ENCODE data around the gene DOCK9. TPM values are rescaled to one million over a fixed set of nuclear protein-coding genes. Genes with fewer than 3 reads are reported as not detected.

DOCK9 gene
- polyA plus RNA-seq, 1 experiment: 14.5 TPM

GRCh38 chr13:98802559-98802958 is 175.3 kb downstream of the DOCK9 start:
- CTCF ChIA-PET: no interaction called here
- POLR2A ChIA-PET: no interaction called here
- no peak overlapping the region for H3K4me3 ChIP-seq (ENCODE audit: low read depth, low read length)
- H3K27me3 ChIP-seq (ENCODE audit: control insufficient read depth, insufficient read depth, low read length): no peaks in the 10 kb centered on the region
- TF ChIP-seq CTCF (IDR thresholded peaks at IDR 0.05; ENCODE audit: insufficient read depth, low read depth, low read length): no peak
- H3K36me3 ChIP-seq (ENCODE audit: control insufficient read depth, insufficient read depth, low read length): peaks cover 3% of the 10 kb centered on the region; the same call in 1 of the 2 replicates
- no peak for DNase-seq (ENCODE audit: low read depth)

DNA sequence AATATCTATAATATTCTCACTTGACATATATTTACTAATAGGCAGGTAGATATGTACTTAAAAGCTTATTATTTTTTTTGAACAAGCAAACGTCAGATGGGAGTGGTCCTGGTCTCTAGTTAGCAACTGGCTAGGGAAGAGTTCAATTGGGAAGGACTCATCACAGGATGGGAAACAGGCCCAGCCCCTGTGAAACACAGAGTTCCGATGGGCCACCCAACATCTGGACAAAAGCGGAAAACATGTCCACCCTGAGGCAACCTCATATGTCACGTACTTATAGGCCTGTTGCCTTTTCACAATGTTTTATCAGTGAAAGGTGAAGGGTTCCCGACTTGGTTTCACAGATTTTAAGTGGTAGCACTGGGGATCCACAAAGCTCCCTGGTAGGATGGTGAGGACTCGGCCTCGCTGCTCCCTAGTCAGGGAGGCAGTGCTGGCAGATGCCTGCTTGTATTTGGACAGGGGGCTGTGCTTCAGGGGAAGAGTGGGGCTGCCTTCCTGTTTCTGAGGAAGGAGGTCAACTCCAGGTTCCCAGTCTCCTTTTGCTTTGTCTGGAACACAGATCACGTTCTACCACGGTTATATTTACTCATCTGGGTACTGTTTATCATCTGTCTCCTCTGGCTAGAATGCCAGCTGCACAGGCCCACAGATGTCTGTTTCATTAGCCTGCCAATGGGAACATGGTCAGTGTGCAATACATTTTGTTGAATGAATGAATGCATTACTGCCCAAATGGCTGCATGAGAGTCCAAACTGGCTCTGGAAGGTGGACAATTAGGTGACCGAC is 176.0 kb downstream of the DOCK9 start:
- no peak overlapping the region for H3K4me3 ChIP-seq (ENCODE audit: low read depth, low read length)
- no peak for DNase-seq (ENCODE audit: low read depth)
- no peak for TF ChIP-seq CTCF (IDR thresholded peaks at IDR 0.05; ENCODE audit: insufficient read depth, low read depth, low read length)
- H3K36me3 ChIP-seq (ENCODE audit: control insufficient read depth, insufficient read depth, low read length): peaks cover 3% of the 10 kb centered on the region; the same call in 1 of the 2 replicates
- ChIA-PET POLR2A (no interaction called here), CTCF (no interaction called here)
- H3K27me3 ChIP-seq (ENCODE audit: control insufficient read depth, insufficient read depth, low read length): no peaks in the 10 kb centered on the region

DNA sequence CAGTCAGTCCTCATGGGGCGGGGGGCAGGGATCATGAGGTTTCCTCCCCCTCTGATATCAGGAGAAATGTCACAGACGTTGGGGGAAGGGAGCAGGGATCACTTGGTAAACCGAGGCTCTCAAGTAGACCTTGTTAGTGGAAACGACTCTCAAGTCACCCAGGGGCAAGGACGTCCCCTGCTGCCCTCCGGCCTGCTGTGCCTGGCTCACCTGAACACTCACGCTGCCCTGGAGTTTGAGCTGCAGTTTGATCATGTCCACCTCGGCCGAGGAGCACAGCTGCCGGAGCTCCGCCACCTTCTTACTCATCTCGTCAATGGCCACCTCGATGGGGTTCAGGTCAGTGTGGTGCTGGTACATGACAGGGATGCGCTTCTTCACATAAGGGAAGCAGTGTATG is 177.8 kb downstream of the DOCK9 start:
- no peak for DNase-seq (ENCODE audit: low read depth)
- no peak for TF ChIP-seq CTCF (IDR thresholded peaks at IDR 0.05; ENCODE audit: insufficient read depth, low read depth, low read length)
- Histone ChIP-seq H3K27me3 (ENCODE audit: control insufficient read depth, insufficient read depth, low read length) (no peaks in the 10 kb centered on the region), H3K4me3 (ENCODE audit: low read depth, low read length) (no peak overlapping the region), H3K36me3 (ENCODE audit: control insufficient read depth, insufficient read depth, low read length) (peaks cover 4% of the 10 kb centered on the region; the same call in 1 of the 2 replicates)
- ChIA-PET CTCF (no interaction called here), POLR2A (no interaction called here)

GRCh38 chr13:98798849-98799645 is 178.8 kb downstream of the DOCK9 start:
- no peak overlapping the region for H3K4me3 ChIP-seq (ENCODE audit: low read depth, low read length)
- peak; percentile 67 for DNase-seq (ENCODE audit: low read depth)
- TF ChIP-seq CTCF (IDR thresholded peaks at IDR 0.05; ENCODE audit: insufficient read depth, low read depth, low read length): no peak
- peaks cover 1% of the 10 kb centered on the region; the same call in 1 of the 2 replicates for H3K36me3 ChIP-seq (ENCODE audit: control insufficient read depth, insufficient read depth, low read length)
- no peaks in the 10 kb centered on the region for H3K27me3 ChIP-seq (ENCODE audit: control insufficient read depth, insufficient read depth, low read length)
- ChIA-PET POLR2A (no interaction called here), CTCF (interaction anchor here (0.7 to 1.0 kb wide), 2 partner anchors 44 to 145 kb away, joined by 3 to 5 read pairs; no protein-coding TSS in a partner anchor)

GRCh38 chr13:98797456-98797855 is 180.4 kb downstream of the DOCK9 start:
- Histone ChIP-seq H3K27me3 (ENCODE audit: control insufficient read depth, insufficient read depth, low read length) (no peaks in the 10 kb centered on the region), H3K36me3 (ENCODE audit: control insufficient read depth, insufficient read depth, low read length) (peaks cover 1% of the 10 kb centered on the region; the same call in 1 of the 2 replicates), H3K4me3 (ENCODE audit: low read depth, low read length) (no peak overlapping the region)
- TF ChIP-seq CTCF (IDR thresholded peaks at IDR 0.05; ENCODE audit: insufficient read depth, low read depth, low read length): no peak
- ChIA-PET CTCF (interaction anchor here (1.7 kb wide), 1 partner anchor 43 kb away, joined by 7 read pairs; no protein-coding TSS in a partner anchor), POLR2A (no interaction called here)
- DNase-seq (ENCODE audit: low read depth): no peak

All from BJ (cell line).